ENCODE results near the gene MECR.

- TF ChIP-seq CTCF (IDR thresholded peaks at IDR 0.05; ENCODE audit: low read depth, low read length) (no peak), EZH2phosphoT487 (IDR thresholded peaks at IDR 0.05; ENCODE audit: low read depth) (no peak)
Observed at GRCh38 chr1:29271724-29272123, 41.0 kb upstream of the MECR start.

Data from OCI-LY3 (cell line).